ENCODE data around the gene CD96.

DNA sequence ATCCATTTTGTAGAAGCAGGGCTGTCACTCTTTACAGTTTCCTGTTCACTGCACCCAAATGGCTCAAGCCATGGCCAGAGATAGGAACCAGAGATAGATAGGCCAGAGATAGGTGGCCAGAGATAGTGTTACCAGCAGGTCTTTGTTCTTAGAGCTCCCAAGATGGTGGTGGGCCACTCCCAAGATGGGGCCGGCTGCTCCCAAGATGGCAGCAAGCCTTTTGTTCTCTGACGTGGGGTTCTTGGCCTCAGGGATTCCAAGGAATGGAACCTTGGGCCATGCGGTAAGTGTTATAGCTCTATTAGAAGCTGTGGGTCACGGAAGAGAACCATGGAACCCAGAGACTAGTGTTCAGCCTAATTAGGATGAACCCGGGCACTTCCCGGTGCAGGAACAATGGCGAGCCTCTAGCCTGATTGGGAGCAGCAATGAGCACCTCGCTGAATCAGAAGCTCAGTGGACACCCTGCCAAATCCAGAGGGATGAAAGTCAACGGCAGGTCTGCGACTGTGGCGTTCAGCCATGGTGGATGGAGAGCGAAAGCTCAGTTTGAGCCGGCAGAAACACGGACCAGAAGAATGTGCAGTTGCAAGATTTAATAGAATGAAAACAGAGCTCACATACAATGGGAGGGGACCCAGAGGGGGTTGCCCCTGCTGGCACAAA is 45.0 kb upstream of the CD96 start:
- TF ChIP-seq EP300 (IDR thresholded peaks at IDR 0.05; ENCODE audit: borderline replicate concordance): no peak
- no peak for TF ChIP-seq NFIC (IDR thresholded peaks at IDR 0.05)
- TF ChIP-seq EGR1 (IDR thresholded peaks at IDR 0.05): no peak
- TF ChIP-seq, protein P1, sequence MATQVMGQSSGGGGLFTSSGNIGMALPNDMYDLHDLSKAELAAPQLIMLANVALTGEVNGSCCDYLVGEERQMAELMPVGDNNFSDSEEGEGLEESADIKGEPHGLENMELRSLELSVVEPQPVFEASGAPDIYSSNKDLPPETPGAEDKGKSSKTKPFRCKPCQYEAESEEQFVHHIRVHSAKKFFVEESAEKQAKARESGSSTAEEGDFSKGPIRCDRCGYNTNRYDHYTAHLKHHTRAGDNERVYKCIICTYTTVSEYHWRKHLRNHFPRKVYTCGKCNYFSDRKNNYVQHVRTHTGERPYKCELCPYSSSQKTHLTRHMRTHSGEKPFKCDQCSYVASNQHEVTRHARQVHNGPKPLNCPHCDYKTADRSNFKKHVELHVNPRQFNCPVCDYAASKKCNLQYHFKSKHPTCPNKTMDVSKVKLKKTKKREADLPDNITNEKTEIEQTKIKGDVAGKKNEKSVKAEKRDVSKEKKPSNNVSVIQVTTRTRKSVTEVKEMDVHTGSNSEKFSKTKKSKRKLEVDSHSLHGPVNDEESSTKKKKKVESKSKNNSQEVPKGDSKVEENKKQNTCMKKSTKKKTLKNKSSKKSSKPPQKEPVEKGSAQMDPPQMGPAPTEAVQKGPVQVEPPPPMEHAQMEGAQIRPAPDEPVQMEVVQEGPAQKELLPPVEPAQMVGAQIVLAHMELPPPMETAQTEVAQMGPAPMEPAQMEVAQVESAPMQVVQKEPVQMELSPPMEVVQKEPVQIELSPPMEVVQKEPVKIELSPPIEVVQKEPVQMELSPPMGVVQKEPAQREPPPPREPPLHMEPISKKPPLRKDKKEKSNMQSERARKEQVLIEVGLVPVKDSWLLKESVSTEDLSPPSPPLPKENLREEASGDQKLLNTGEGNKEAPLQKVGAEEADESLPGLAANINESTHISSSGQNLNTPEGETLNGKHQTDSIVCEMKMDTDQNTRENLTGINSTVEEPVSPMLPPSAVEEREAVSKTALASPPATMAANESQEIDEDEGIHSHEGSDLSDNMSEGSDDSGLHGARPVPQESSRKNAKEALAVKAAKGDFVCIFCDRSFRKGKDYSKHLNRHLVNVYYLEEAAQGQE (IDR thresholded peaks at IDR 0.05; ENCODE audit: low read depth): no peak
- TF ChIP-seq YY1 (IDR thresholded peaks at IDR 0.05; ENCODE audit: low read depth): no peak
- TF ChIP-seq RAD21 (IDR thresholded peaks at IDR 0.05; ENCODE audit: low read depth): no peak
- no peak for TF ChIP-seq CREB1 (IDR thresholded peaks at IDR 0.05; ENCODE audit: low read depth)
